SJCRH30 (cell line): ENCODE data around the gene ZNF446. TPM values are rescaled to one million over a fixed set of nuclear protein-coding genes. Genes with fewer than 3 reads are reported as not detected.
"Not testable (repeated sequence)": the region's sequence is repeated elsewhere in the genome, so short reads cannot be mapped to it uniquely, and the experiment has no call there.

Experiments used
- DNase-seq, 2 experiments: peaks; one replicate each; pipeline ENCODE4 v3.0.0-alpha.2; 2015 to 2020
- H3K27ac ChIP-seq: fragments of 250-450 bp; sonication (Bioruptor Pico); 2 replicates; pipeline ENCODE4 v1.5.1; 2020; ENCODE audit warnings: mild to moderate bottlenecking, moderate library complexity
- H3K27me3 ChIP-seq: fragments of 250-450 bp; sonication (Bioruptor Pico); 2 replicates; pipeline ENCODE4 v1.5.1; 2020; ENCODE audit warnings: mild to moderate bottlenecking, moderate library complexity
- H3K36me3 ChIP-seq: fragments of 250-450 bp; sonication (Bioruptor Pico); 2 replicates; pipeline ENCODE4 v1.5.1; 2020; ENCODE audit warnings: mild to moderate bottlenecking, moderate library complexity
- H3K4me1 ChIP-seq: fragments of 250-450 bp; sonication (Bioruptor Pico); 2 replicates; pipeline ENCODE4 v1.5.1; 2020; ENCODE audit warnings: mild to moderate bottlenecking, moderate library complexity
- H3K4me3 ChIP-seq: fragments of 250-450 bp; sonication (Bioruptor Pico); 2 replicates; pipeline ENCODE4 v1.5.1; 2020; ENCODE audit warnings: mild to moderate bottlenecking, moderate library complexity
- H3K9me3 ChIP-seq: fragments of 250-450 bp; sonication (Bioruptor Pico); replicated peaks from 2 replicates; pipeline ENCODE4 v1.5.1; 2020; ENCODE audit warnings: mild to moderate bottlenecking, moderate library complexity
- total RNA-seq: library from RNA; depleted of rRNA; stranded (reverse); fragments of >200 nt; shearing (Covaris generic); gene quantifications from 2 replicates; pipeline ENCODE4 v1.2.3, GENCODE V29; 2014

Gene ZNF446
- total RNA-seq, 1 experiment from 2014 or later, result 6.1 TPM

DNA sequence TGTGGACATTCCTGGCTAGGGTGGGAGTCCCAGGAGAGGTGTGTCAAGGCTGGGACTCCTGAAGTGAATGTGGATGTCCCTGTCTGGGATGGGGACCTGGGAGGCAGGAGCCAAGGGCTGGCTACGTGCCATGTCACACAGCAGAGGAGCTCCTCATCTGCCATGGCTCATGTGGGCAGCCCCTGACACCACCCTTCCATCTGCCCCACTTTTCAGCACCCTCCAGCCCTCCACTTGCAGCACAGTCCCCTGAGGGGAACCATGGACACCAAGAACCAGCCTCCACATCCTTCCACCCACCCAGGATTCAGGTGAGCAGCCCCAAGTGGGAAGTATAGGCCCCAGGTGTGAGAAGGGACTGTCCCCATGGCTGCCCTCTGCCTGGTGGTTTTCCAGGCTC is 1.7 kb downstream of the ZNF446 start:
- Histone ChIP-seq H3K4me3 (no peak overlapping the region), H3K9me3 (no peaks in the 10 kb centered on the region), H3K36me3 (peaks cover 2% of the 10 kb centered on the region; the same call in 1 of the 2 replicates), H3K4me1 (0 out of 2 replicates have a peak, but pooled peaks cover 2% of the 10 kb centered on the region), H3K27ac (no peak overlapping the region), H3K27me3 (no peaks in the 10 kb centered on the region)
- no peak for DNase-seq

DNA sequence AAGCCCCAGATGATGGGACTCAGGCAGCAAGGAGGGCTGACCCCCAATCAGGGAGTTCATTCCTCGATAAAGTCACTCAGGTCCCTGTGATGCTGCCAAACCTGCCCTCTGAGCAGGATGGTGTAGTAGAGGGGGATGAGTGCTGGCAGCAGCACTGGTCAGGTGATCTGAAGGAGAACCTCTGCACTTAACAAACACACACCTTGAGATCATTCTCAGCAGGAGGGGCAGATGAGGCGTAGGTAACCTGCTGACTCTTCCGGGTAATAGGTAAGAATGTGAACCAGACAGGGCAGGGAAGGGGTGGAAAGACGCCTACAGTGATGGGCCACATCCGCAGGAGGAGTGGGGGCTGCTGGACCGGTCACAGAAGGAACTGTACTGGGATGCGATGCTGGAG is 3.2 kb downstream of the ZNF446 start:
- Histone ChIP-seq H3K4me3 (no peak overlapping the region), H3K36me3 (no peaks in the 10 kb centered on the region), H3K27ac (no peak overlapping the region), H3K27me3 (no peaks in the 10 kb centered on the region), H3K4me1 (0 out of 2 replicates have a peak, but pooled peaks cover 2% of the 10 kb centered on the region), H3K9me3 (no peaks in the 10 kb centered on the region)
- no peak for DNase-seq

DNA sequence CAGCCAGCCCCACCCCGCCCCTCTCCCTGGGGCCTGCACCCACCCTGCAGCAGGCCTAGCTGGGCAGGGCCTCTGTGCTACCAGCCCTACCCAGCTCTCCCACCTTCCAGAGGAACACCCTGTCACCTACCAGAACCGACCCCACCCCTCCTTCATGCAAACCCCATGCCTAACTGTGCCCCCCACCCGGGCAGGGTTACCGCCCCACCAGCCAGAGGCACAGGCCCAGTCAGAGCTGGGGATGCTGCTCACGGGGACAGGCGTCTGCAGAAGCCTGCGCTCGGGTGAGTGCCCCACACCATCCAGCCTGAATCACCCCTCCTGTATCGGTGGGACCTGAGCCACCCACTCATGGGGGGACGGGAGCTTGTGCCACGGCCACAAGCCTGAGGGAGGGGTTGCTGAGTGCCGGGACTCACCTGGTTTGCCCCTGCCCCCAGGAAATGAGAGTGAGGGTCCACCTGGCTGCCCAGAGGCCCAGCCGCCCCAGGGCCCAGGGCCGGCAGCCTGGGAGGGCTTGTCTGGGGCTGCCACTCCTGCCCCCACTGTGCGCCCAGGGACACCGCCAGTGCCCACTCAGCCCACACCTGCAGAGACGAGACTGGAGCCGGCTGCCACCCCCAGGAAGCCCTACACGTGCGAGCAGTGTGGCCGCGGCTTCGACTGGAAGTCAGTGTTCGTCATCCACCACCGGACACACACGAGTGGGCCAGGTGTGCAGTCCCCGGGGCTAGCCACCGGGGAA is 3.8 kb downstream of the ZNF446 start:
- DNase-seq, result no peak
- Histone ChIP-seq H3K9me3 (no peaks in the 10 kb centered on the region), H3K27me3 (no peaks in the 10 kb centered on the region), H3K36me3 (no peaks in the 10 kb centered on the region), H3K4me3 (no peak overlapping the region), H3K4me1 (0 out of 2 replicates have a peak, but pooled peaks cover 2% of the 10 kb centered on the region), H3K27ac (no peak overlapping the region)

DNA sequence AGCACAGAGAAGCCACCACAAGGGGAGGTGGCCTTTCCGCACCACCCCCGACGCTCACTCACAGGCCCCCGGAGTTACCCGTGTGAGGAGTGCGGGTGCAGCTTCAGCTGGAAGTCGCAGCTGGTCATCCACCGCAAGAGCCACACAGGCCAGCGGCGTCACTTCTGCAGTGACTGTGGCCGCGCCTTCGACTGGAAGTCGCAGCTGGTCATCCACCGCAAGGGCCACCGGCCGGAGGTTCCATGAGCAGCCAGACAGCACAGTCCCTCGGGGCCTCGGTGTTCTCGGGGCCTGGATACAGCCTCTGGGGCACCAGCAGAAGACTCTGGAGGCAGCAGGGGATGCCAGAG is 4.3 kb downstream of the ZNF446 start:
- Histone ChIP-seq H3K36me3 (no peaks in the 10 kb centered on the region), H3K27me3 (no peaks in the 10 kb centered on the region), H3K4me1 (0 out of 2 replicates have a peak, but pooled peaks cover 2% of the 10 kb centered on the region), H3K9me3 (no peaks in the 10 kb centered on the region), H3K4me3 (no peak overlapping the region), H3K27ac (no peak overlapping the region)
- DNase-seq, result no peak

DNA sequence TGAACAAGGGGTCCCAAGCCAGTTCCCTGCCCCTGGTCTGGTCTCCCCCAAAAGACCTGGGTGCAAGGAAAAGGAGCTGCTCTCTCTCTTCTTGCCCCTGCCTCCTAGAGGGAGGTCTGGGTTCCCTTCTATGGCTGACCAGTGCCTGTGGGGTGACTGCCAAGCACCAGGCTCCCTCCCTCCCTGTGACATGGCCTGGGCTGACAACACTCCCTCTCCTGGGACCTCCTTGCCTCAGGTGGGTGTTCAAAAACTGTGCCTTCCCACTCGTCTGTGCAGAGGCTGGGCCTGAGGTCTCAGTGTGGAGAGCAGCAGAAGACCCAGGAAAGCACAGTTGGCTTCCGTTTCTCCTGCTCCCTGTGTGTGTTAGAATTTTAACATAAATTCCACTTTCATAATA is 4.7 kb downstream of the ZNF446 start:
- Histone ChIP-seq H3K4me3 (no peak overlapping the region), H3K9me3 (no peaks in the 10 kb centered on the region), H3K36me3 (no peaks in the 10 kb centered on the region), H3K27me3 (no peaks in the 10 kb centered on the region), H3K4me1 (0 out of 2 replicates have a peak, but pooled peaks cover 2% of the 10 kb centered on the region), H3K27ac (no peak overlapping the region)
- DNase-seq, result no peak

DNA sequence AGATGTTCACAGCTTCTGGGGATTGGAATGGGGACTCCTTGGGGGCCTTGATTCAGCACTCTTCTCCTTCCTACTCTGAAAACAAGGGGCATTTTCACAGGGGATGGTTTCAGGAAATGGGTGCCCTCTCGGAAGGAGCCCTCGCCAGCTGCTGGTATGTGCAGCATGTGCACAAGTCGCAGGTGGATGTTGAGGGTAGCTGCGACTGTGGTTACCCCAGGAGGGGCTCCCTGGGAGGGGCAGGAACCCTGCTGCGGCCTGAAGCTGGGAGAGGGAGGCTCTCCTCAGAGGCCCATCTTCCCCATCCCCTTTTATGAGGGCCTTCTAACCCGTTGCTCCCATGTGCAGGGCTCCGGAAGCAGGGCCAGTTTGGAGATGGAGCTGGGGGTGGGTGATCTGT is 6.2 kb downstream of the ZNF446 start:
- Histone ChIP-seq H3K4me1 (no peaks in the 10 kb centered on the region), H3K27ac (no peak overlapping the region), H3K9me3 (no peaks in the 10 kb centered on the region), H3K4me3 (no peak overlapping the region), H3K36me3 (no peaks in the 10 kb centered on the region), H3K27me3 (no peaks in the 10 kb centered on the region)
- no peak for DNase-seq

DNA sequence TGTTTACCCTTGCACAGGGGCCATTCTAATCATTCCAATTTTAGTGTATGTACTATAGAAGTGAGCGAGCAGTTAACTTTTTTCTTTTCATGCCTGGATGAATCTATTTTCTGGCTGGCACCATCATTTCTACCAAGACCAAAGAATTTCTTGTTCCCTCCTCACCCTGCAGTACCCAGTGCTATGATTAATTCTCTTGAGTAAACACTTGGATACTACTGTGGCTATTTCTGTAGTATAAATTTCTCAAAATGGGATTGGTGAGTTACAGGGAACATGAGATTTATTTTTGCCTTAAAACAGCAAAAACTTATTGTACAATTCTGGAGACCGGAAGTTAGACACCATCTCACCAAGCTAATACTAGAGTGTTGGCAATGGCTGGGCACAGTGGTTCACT is 7.6 kb downstream of the ZNF446 start:
- no peaks in the 10 kb centered on the region for H3K36me3 ChIP-seq
- H3K4me3 ChIP-seq, result no peak overlapping the region
- H3K27ac ChIP-seq, result no peak overlapping the region
- no peaks in the 10 kb centered on the region for H3K4me1 ChIP-seq
- no peaks in the 10 kb centered on the region for H3K27me3 ChIP-seq
- DNase-seq, result no peak
- H3K9me3 ChIP-seq, result no peaks in the 10 kb centered on the region

DNA sequence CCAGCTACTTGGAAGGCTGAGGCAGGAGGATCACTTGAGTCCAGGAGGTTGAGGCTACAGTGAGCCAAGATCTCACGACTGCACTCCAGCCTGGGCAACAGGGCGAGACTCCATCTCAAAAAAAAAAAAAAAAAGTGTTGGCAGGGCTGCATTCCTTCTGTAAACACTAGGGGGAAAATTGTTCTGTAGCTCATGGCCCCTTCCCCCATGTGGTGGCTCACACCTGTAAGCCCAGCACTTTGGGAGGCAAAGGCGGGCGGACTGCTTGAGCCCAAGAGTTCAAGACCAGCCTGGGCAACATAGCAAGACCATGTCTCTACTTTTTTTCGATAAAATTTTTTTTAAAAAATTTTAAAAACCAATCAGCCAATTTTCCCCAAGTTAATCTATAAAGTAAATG is 8.2 kb downstream of the ZNF446 start:
- not testable (repeated sequence) for H3K27ac ChIP-seq, H3K27me3 ChIP-seq, H3K9me3 ChIP-seq, DNase-seq, H3K4me3 ChIP-seq, H3K36me3 ChIP-seq, H3K4me1 ChIP-seq

DNA sequence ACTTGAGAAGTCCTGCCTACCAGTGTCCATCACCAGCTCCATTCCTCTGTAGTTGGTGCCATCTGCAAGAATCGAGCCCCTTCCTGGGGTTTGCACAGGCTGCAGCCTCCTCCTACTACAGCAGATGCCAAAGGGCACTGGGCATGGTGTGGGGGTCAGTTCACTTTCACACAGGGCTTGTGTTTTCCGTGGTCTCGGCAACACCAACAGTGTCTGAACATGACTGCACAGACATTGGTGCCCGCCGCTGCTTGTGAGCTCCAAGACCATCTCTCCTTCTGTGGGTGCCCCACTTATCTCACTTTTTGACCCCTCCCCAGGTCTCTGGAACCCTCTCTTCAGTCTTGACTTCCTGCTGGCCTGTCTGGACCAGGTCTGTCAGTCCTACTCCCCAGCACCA is 15.2 kb downstream of the ZNF446 start:
- no peaks in the 10 kb centered on the region for H3K9me3 ChIP-seq
- H3K27me3 ChIP-seq, result no peaks in the 10 kb centered on the region
- no peaks in the 10 kb centered on the region for H3K36me3 ChIP-seq

DNA sequence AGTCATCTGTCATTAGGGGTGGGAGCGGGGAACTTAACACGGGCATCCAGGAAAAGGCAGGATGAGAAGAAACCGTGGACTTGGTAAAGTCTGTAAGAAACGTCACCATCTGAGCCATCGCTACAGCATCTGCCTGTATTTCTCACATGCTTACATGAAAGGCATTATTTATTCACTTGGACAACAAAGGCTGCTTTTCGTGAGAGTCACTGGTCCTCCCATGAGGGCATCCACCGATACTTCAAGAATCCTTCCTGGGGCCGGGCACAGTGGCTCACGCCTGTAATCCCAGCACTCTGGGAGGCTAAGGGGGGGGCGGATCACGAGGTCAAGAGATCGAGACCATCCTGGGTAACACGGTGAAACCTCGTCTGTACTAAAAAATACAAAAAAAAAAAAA is 16.1 kb downstream of the ZNF446 start:
- no peaks in the 10 kb centered on the region for H3K9me3 ChIP-seq
- H3K27ac ChIP-seq, result no peak overlapping the region
- H3K4me1 ChIP-seq, result no peaks in the 10 kb centered on the region
- no peaks in the 10 kb centered on the region for H3K36me3 ChIP-seq
- DNase-seq, result no peak
- H3K4me3 ChIP-seq, result no peak overlapping the region
- H3K27me3 ChIP-seq, result no peaks in the 10 kb centered on the region

More for the DNA sequence above, 15.2 kb downstream of the ZNF446 start:
- Histone ChIP-seq H3K27ac (no peak overlapping the region), H3K4me3 (no peak overlapping the region), H3K4me1 (no peaks in the 10 kb centered on the region)
- DNase-seq, result no peak

DNA sequence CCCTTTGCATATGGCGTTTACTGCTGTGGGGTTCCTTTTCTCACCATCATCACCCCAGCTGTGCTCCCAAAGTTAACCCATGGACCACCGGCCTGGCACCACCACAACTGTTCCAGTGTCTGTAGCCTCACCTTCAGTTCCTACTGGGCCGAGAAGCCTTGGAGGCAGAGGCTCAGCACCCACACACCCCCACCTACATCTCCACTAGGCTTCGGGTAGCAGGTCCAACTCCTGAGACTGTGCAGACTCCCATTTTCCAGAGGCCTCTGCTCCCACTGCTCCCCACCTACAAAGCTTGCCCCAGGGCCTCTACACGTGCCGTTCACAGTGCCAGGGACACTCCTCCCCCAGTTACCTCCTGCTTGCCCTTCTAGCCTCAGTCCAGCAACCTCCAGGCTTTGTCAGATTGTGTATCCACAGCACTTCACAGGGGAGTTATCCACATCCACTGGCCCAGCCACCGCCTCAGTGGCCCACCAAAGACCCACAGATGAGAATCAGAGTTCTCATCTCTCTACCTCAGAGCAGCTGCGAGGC is 21.6 kb downstream of the ZNF446 start:
- Histone ChIP-seq H3K27ac (no peak overlapping the region), H3K9me3 (no peaks in the 10 kb centered on the region), H3K4me3 (no peak overlapping the region), H3K36me3 (no peaks in the 10 kb centered on the region), H3K4me1 (no peaks in the 10 kb centered on the region), H3K27me3 (no peaks in the 10 kb centered on the region)
- no peak for DNase-seq

DNA sequence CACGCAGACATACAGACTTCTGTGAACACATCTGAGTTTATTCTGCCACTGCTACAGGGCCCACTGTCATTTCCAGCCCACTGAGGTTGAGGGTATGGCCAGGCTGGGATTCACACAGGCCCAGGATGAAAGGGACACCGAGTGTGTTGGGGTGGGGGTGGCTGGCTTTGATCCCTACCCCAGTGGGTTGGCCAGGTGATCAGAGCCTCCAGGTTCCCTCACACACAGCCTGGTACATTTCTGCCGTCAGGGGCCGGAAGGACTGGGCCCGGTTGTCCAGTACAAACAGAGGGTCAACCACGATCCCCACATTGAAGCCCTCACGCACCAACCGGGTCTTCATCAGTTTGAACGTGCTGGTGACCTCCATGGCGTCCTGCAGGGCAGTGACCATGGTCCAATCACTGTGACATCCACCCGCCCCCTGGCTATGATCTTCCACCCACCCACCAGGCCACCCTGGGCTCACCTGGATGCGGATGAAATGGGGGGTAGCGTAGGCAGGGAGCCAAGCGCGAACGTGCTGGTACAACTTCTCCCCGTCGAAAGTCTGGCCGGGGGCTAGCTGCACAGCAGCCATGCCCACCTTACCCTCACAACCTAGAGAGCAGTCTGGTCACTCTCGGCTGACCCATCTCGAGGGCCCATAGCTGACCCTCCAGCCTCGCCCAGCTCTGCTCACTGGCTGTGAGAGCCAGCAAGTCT is 22.3 kb downstream of the ZNF446 start:
- Histone ChIP-seq H3K27me3 (no peaks in the 10 kb centered on the region), H3K4me3 (peak overlapping the region; percentile 47), H3K4me1 (no peaks in the 10 kb centered on the region), H3K36me3 (no peaks in the 10 kb centered on the region), H3K9me3 (no peaks in the 10 kb centered on the region), H3K27ac (no peak overlapping the region)
- DNase-seq, result no peak

DNA sequence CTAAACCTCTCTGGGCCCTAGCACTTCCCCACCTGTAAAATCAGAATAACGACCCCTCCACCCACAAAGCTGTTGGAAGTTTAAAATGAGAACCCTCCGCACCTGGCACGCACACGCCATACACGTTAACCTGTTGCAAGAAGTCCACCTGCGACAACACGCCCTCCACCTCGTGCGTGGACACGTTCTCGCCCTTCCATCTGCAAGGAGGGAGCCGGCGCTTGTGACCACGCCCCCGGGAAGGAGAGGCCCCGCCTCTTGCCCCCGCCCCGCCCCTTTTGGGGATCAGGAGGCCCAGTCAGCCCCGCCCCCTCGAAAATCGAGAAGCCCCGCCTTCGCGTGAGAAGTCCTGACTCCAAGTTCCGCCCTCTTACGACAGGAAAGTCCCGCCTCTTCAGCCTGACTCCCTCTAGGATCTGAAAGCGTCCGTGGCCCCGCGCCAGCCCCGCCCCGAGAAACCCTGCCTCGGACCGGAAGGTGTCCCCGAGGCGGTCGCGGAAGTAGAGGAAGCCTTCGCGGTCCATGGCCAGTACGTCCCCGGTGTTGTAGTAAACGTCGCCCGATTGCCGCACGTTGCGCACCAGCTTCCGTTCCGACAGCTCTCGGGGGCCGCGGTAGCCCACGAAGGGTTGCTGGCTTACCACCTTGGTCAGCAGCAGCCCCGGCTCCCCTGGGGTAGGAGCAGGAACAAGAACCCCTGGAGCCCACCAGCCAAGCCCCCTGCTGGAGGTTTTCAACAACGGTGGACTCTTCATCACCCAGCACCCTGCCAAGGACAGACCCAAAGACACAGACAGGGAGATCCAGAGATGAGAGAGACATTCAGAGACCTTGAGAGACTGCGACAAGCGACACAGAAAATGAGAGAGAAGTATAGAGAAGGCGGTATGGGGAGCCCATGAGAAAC is 23.1 kb downstream of the ZNF446 start:
- Histone ChIP-seq H3K27me3 (no peaks in the 10 kb centered on the region), H3K9me3 (no peaks in the 10 kb centered on the region), H3K27ac (no peak overlapping the region), H3K4me3 (peak overlapping the region; percentile 47), H3K4me1 (no peaks in the 10 kb centered on the region), H3K36me3 (no peaks in the 10 kb centered on the region)
- peak; percentile 96 to 97 for DNase-seq

DNA sequence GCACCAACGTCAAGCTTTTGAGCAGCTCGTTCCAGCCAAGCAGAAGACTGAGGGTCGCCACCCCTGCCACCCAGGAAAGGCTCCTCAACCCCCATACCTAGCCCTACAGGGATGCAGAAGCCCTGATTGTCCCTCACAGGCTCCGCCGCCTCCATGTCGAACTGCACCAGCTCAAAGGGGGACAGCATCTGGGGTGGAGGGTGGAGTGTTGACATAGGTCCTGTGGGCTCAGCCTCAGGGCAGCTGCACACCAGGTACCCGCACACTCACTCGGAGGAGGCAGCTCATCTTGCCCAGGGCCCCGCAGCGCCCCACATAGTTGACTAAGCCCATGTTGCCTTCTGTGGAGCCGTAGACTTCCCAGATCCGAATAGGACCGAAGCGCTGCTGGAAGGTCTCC is 24.1 kb downstream of the ZNF446 start:
- H3K4me3 ChIP-seq, result no peak overlapping the region
- no peaks in the 10 kb centered on the region for H3K9me3 ChIP-seq
- H3K27me3 ChIP-seq, result no peaks in the 10 kb centered on the region
- H3K4me1 ChIP-seq, result no peaks in the 10 kb centered on the region
- no peaks in the 10 kb centered on the region for H3K36me3 ChIP-seq
- DNase-seq, result no peak
- no peak overlapping the region for H3K27ac ChIP-seq
